CD14-positive monocyte (primary cell): ENCODE measurements around the gene CC2D1A. TPM values are rescaled to one million over a fixed set of nuclear protein-coding genes. Genes with fewer than 3 reads are reported as not detected.

Source experiments
- DNase-seq, 3 donors: peaks; one replicate each; pipeline ENCODE4 v3.0.0-alpha.2; 2011 to 2022
- H2AFZ ChIP-seq: 2 replicates; pipeline ENCODE4 v1.6.0; 2012; ENCODE audit warnings: mild to moderate bottlenecking, low read depth, low read length, inconsistent platforms; ENCODE audit not compliant: insufficient read depth, poor library complexity, severe bottlenecking
- H3K27ac ChIP-seq, 2 donors: 1 replicate in 1 of 2; 2 replicates in 1 of 2; pipeline ENCODE4 v1.5.1; 2012 to 2013; ENCODE audit warnings: low read length in 2 of 2, control low read depth in 1 of 2, inconsistent platforms in 1 of 2, low read depth in 1 of 2, mild to moderate bottlenecking in 1 of 2
- H3K27me3 ChIP-seq, 2 donors: one replicate each; pipeline versions ENCODE4 v1.6.0 to v1.6.1; 2011 to 2013; ENCODE audit warnings: low read length in 2 of 2; ENCODE audit not compliant: control insufficient read depth in 2 of 2, insufficient read depth in 2 of 2
- H3K36me3 ChIP-seq, 2 donors: replicated peaks in 1 of 2; 1 replicate in 1 of 2; 2 replicates in 1 of 2; pipeline versions ENCODE4 v1.5.1 to v1.6.1; 2012 to 2013; ENCODE audit warnings: low read length in 2 of 2, control low read depth in 1 of 2, inconsistent platforms in 1 of 2, mild to moderate bottlenecking in 1 of 2; ENCODE audit not compliant: insufficient read depth in 2 of 2, control insufficient read depth in 1 of 2
- H3K4me1 ChIP-seq, 2 donors: 1 replicate in 1 of 2; 2 replicates in 1 of 2; pipeline versions ENCODE4 v1.5.1 to v1.6.1; 2012 to 2013; ENCODE audit warnings: low read length in 2 of 2, control low read depth in 1 of 2, inconsistent platforms in 1 of 2, mild to moderate bottlenecking in 1 of 2, moderate library complexity in 1 of 2; ENCODE audit not compliant: insufficient read depth in 2 of 2, control insufficient read depth in 1 of 2
- H3K4me2 ChIP-seq: replicated peaks from 2 replicates; pipeline ENCODE3; 2012; ENCODE audit warnings: low read length, moderate library complexity, mild to moderate bottlenecking; ENCODE audit not compliant: poor library complexity, severe bottlenecking; ENCODE audit errors: extremely low read depth
- H3K4me3 ChIP-seq, 3 experiments: fragments of 200-600 bp in 1 of 3; sonication (generic) in 1 of 3; replicated peaks in 1 of 3; 1 replicate in 2 of 3; 2 replicates in 1 of 3; pipeline ENCODE4 v1.5.1; 2011 to 2013; ENCODE audit warnings: low read length in 3 of 3, mild to moderate bottlenecking in 3 of 3, control low read depth in 2 of 3, low read depth in 2 of 3, inconsistent platforms in 1 of 3, moderate library complexity in 1 of 3
- H3K79me2 ChIP-seq: 2 replicates; pipeline ENCODE4 v1.6.0; 2012; ENCODE audit warnings: mild to moderate bottlenecking, control low read depth, inconsistent platforms, low read length, moderate library complexity; ENCODE audit not compliant: insufficient read depth
- H3K9ac ChIP-seq: 2 replicates; pipeline ENCODE4 v1.6.0; 2017; ENCODE audit warnings: low read length, mild to moderate bottlenecking; ENCODE audit not compliant: insufficient read depth, poor library complexity, severe bottlenecking
- H3K9me3 ChIP-seq, 2 donors: replicated peaks in 1 of 2; 1 replicate in 1 of 2; 2 replicates in 1 of 2; pipeline versions ENCODE4 v1.5.1 to v1.6.1; 2012 to 2013; ENCODE audit warnings: low read length in 2 of 2, control low read depth in 1 of 2; ENCODE audit not compliant: control insufficient read depth in 1 of 2, insufficient read depth in 1 of 2
- H4K20me1 ChIP-seq: 2 replicates; pipeline ENCODE4 v1.6.0; 2012; ENCODE audit warnings: mild to moderate bottlenecking, low read length, control low read depth, moderate library complexity; ENCODE audit not compliant: insufficient read depth
- H3K27ac Mint-ChIP-seq, 7 donors: one replicate each; pipeline ENCODE4 v1.8.0; 2020; ENCODE audit warnings: mild to moderate bottlenecking in 7 of 7, mixed read lengths in 7 of 7, moderate library complexity in 6 of 7, inconsistent platforms in 2 of 7
- H3K27me3 Mint-ChIP-seq, 3 donors: one replicate each; pipeline ENCODE4 v1.8.0; 2021 to 2022; ENCODE audit warnings: low read depth in 3 of 3, mild to moderate bottlenecking in 3 of 3, mixed read lengths in 3 of 3, moderate library complexity in 3 of 3, inconsistent platforms in 1 of 3
- H3K36me3 Mint-ChIP-seq, 2 donors: one replicate each; pipeline ENCODE4 v1.8.0; 2020; ENCODE audit warnings: mixed read lengths in 2 of 2, inconsistent platforms in 1 of 2, mild to moderate bottlenecking in 1 of 2
- H3K4me1 Mint-ChIP-seq: one replicate; pipeline ENCODE4 v1.8.0; 2020; ENCODE audit warnings: mild to moderate bottlenecking, mixed read lengths
- H3K4me3 Mint-ChIP-seq, 2 donors: one replicate each; pipeline ENCODE4 v1.8.0; 2020; ENCODE audit warnings: mild to moderate bottlenecking in 2 of 2, mixed read lengths in 2 of 2, moderate library complexity in 1 of 2
- H3K9me3 Mint-ChIP-seq, 7 donors: one replicate each; pipeline ENCODE4 v1.8.0; 2020 to 2022; ENCODE audit warnings: mixed read lengths in 7 of 7, mild to moderate bottlenecking in 6 of 7, moderate library complexity in 6 of 7, inconsistent platforms in 2 of 7
- CTCF ChIP-seq: fragments of 200-600 bp; IDR thresholded peaks from one replicate; pipeline ENCODE4 v1.8.0; 2022; ENCODE audit warnings: antibody characterized with exemption, mild to moderate bottlenecking
- WGBS: methylation state at CpG from one replicate; pipeline ENCODE4 v1.1.5; 2013; ENCODE audit warnings: missing lambda C conversion rate; ENCODE audit not compliant: insufficient coverage; 5-methylcytosine and 5-hydroxymethylcytosine counted together
- intact Hi-C, 2 donors: fragments of 100-400 bp; cut with micrococcal nuclease; formaldehyde crosslinking; loops; one replicate each; pipeline versions ENCODE4 v1.15.0 to v1.15.1; 2023
- polyA plus RNA-seq, 3 donors: library from polyadenylated mRNA; depleted of rRNA in 1 of 3; unstranded in 2 of 3; stranded (reverse) in 1 of 3; fragments of 300-500 nt in 2 of 3; fragments of >200 nt in 1 of 3; fragmentation: Illumina TruSeq in 2 of 3; gene quantifications; 1 replicate in 2 of 3; 2 replicates in 1 of 3; pipeline ENCODE4 v1.2.3, GENCODE V29; 2012 to 2021

The CC2D1A gene
- polyA plus RNA-seq, 3 donors, result 4.6 to 27.0 (median 6.2) TPM

DNA sequence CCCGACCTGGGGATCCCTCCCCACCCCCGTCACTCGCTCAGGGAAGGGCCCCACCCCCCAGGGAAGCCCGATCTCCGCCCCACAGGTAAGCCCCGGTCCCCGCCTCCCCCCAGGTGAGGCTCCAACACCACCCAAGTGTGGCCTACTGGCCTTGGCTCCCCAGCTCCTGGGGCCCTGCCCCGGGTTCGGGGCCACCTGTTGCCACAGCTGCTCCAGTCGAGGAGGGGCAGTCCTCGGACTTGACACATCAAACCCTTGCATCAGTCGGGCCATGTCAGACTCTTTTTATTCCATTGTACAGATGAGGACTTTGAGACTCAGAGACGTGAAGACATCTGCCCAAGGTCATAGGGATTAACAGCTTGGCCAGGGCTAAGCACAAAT is 512 bp downstream of the CC2D1A start:
- no peak for DNase-seq
- peaks cover 10 to 25% of the 10 kb centered on the region in 2 donors for H3K36me3 Mint-ChIP-seq
- H3K4me2 ChIP-seq, result peak overlapping the region; percentile 96
- H3K9me3 ChIP-seq, result no peaks in the 10 kb centered on the region
- H3K9me3 Mint-ChIP-seq, result no peaks in the 10 kb centered on the region
- no peak for TF ChIP-seq CTCF
- peak overlapping the region; percentile 82 for H3K9ac ChIP-seq
- H3K27ac ChIP-seq, result peak overlapping the region in 1 of 2 donors; percentile 78
- peaks cover 9% of the 10 kb centered on the region for H3K79me2 ChIP-seq
- H3K27me3 ChIP-seq, result no peaks in the 10 kb centered on the region
- peaks cover 21 to 31% of the 10 kb centered on the region in 2 donors for H3K4me1 ChIP-seq
- under 1% methylated on average over 11 of the region's 13 CpGs for WGBS
- peak overlapping the region in 3 of 7 donors; percentile 21 to 68 (median 61) for H3K27ac Mint-ChIP-seq
- H4K20me1 ChIP-seq, result no peaks in the 10 kb centered on the region
- H3K36me3 ChIP-seq, result peaks cover 2 to 6% of the 10 kb centered on the region in 2 donors
- peak overlapping the region; percentile 94 for H2AFZ ChIP-seq
- peak overlapping the region; percentile 79 to 82 for H3K4me3 Mint-ChIP-seq
- H3K27me3 Mint-ChIP-seq, result peaks cover 0 to 2% (median 1%) of the 10 kb centered on the region in 3 donors
- H3K4me1 Mint-ChIP-seq, result peaks cover 25% of the 10 kb centered on the region
- intact Hi-C loops, result no loop called here
- peak overlapping the region; percentile 63 to 86 (median 86) for H3K4me3 ChIP-seq

DNA sequence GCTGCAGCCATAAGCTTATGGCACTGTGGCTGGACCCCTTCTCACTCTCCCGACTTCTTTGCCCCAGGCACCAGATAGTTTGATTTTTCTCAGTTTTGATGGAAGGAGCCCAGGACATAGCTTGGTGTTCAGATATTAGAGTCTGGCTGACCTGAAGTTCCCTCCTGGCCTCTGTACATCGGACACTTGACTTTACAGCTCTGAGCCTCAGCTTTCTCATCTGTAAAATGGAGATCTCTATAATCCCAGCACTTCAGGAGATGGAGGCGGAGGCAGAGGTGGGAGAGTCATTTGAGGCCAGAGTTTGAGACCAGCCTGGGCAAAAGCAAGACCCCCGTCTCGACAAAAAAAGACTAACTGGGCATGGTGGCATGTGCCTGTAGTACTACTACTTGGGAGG is 909 bp downstream of the CC2D1A start:
- Histone ChIP-seq H3K4me2 (peak overlapping the region; percentile 96), H3K79me2 (peaks cover 9% of the 10 kb centered on the region), H3K4me3 (peak overlapping the region; percentile 63 to 86 (median 86)), H3K36me3 (peaks cover 2 to 6% of the 10 kb centered on the region in 2 donors), H2AFZ (peak overlapping the region; percentile 94), H4K20me1 (no peaks in the 10 kb centered on the region), H3K9me3 (no peaks in the 10 kb centered on the region), H3K4me1 (peaks cover 21 to 31% of the 10 kb centered on the region in 2 donors), H3K27ac (no peak overlapping the region), H3K27me3 (no peaks in the 10 kb centered on the region), H3K9ac (peak overlapping the region; percentile 82)
- DNase-seq, result no peak
- H3K4me1 Mint-ChIP-seq, result peaks cover 25% of the 10 kb centered on the region
- intact Hi-C loops, result no loop called here
- H3K9me3 Mint-ChIP-seq, result no peaks in the 10 kb centered on the region
- 100% methylated on average over 2 of the region's 5 CpGs for WGBS
- H3K27ac Mint-ChIP-seq, result peak overlapping the region in 3 of 7 donors; percentile 21 to 68 (median 61)
- peaks cover 0 to 2% (median 1%) of the 10 kb centered on the region in 3 donors for H3K27me3 Mint-ChIP-seq
- H3K36me3 Mint-ChIP-seq, result peaks cover 11 to 28% of the 10 kb centered on the region in 2 donors
- no peak for TF ChIP-seq CTCF
- H3K4me3 Mint-ChIP-seq, result peak overlapping the region; percentile 79 to 82
